ENCODE measurements around the gene MATN1. TPM values are rescaled to one million over a fixed set of nuclear protein-coding genes. Genes with fewer than 3 reads are reported as not detected.

Gene MATN1
- total RNA-seq, 1 experiment from 2014 or later = 0.12 TPM

GRCh38 chr1:30753118-30753517, 29.7 kb upstream of the MATN1 start:
- H3K36me3 ChIP-seq (ENCODE audit: control insufficient read depth in 1 of 2, insufficient read depth in 2 of 2, low read length in 2 of 2) = no peaks in the 10 kb centered on the region
- no peak overlapping the region for H3K27ac ChIP-seq (ENCODE audit: low read depth, low read length)
- H3K79me2 ChIP-seq (ENCODE audit: insufficient read depth, low read length) = no peaks in the 10 kb centered on the region
- no peak overlapping the region for H3K4me3 ChIP-seq (replicated peaks in 1 of 2; ENCODE audit: low read depth in 1 of 2, low read length in 2 of 2)
- no peaks in the 10 kb centered on the region for H3K9me2 ChIP-seq (ENCODE audit: insufficient read depth)
- intact Hi-C loops (cut with micrococcal nuclease) = no loop called here
- ATAC-seq = no peak
- H2AFZ ChIP-seq (ENCODE audit: low read depth, low read length, poor library complexity, severe bottlenecking) = no peak overlapping the region
- TF ChIP-seq REST (IDR thresholded peaks at IDR 0.05; ENCODE audit: low read depth) (no peak), EZH2 (IDR thresholded peaks at IDR 0.05) (no peak), ATF3 (IDR thresholded peaks at IDR 0.05) (no peak), SP1 (IDR thresholded peaks at IDR 0.05; ENCODE audit: low read depth) (no peak), ZFX (IDR thresholded peaks at IDR 0.05) (no peak), CBX3 (IDR thresholded peaks at IDR 0.05; ENCODE audit: low read depth) (no peak), RAD21 (IDR thresholded peaks at IDR 0.05; ENCODE audit: low read depth) (no peak), POLR2AphosphoS5 (IDR thresholded peaks at IDR 0.05; ENCODE audit: low read depth, low read length) (no peak), JUND (IDR thresholded peaks at IDR 0.05) (no peak), ZNF274 (IDR thresholded peaks at IDR 0.05; ENCODE audit: low read depth, low read length) (no peak), TCF7L2 (IDR thresholded peaks at IDR 0.05; ENCODE audit: borderline replicate concordance, extremely low read depth, insufficient read depth, insufficient read length) (no peak), FOSL1 (IDR thresholded peaks at IDR 0.05; ENCODE audit: low read depth) (no peak), MAX (IDR thresholded peaks at IDR 0.05) (no peak), YY1 (IDR thresholded peaks at IDR 0.05; ENCODE audit: extremely low read depth, insufficient replicate concordance, low read depth, low read length) (no peak), POLR2A (IDR thresholded peaks at IDR 0.05; ENCODE audit: borderline replicate concordance, extremely low read depth, insufficient read depth, insufficient read length) (no peak), EZH2phosphoT487 (IDR thresholded peaks at IDR 0.05; ENCODE audit: borderline replicate concordance) (no peak), CEBPB (IDR thresholded peaks at IDR 0.05; ENCODE audit: low read depth) (no peak), EGR1 (IDR thresholded peaks at IDR 0.05; ENCODE audit: low read depth) (no peak)
- TF ChIP-seq, protein P1, sequence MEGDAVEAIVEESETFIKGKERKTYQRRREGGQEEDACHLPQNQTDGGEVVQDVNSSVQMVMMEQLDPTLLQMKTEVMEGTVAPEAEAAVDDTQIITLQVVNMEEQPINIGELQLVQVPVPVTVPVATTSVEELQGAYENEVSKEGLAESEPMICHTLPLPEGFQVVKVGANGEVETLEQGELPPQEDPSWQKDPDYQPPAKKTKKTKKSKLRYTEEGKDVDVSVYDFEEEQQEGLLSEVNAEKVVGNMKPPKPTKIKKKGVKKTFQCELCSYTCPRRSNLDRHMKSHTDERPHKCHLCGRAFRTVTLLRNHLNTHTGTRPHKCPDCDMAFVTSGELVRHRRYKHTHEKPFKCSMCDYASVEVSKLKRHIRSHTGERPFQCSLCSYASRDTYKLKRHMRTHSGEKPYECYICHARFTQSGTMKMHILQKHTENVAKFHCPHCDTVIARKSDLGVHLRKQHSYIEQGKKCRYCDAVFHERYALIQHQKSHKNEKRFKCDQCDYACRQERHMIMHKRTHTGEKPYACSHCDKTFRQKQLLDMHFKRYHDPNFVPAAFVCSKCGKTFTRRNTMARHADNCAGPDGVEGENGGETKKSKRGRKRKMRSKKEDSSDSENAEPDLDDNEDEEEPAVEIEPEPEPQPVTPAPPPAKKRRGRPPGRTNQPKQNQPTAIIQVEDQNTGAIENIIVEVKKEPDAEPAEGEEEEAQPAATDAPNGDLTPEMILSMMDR (IDR thresholded peaks at IDR 0.05 in 2 of 3, conservative IDR thresholded peaks at IDR 0.05 in 1 of 3; ENCODE audit: borderline replicate concordance in 1 of 3, insufficient read depth in 1 of 3, low read depth in 2 of 3, low read length in 2 of 3) = no peak
- H3K4me1 ChIP-seq (ENCODE audit: control insufficient read depth in 1 of 2, insufficient read depth in 2 of 2, low read length in 2 of 2) = peaks cover 0 to 17% of the 10 kb centered on the region in 2 experiments; a peak in 3 of 4 replicates
- no peaks in the 10 kb centered on the region for H4K20me1 ChIP-seq (ENCODE audit: insufficient read depth)
- no peak for DNase-seq (ENCODE audit: low read depth, low spot score)
- ChIA-PET CTCF (no interaction called here), POLR2A (no interaction called here), RAD21 (ENCODE audit: low non-redundant PET in 1 of 2, low total read pairs in 2 of 2, uncharacterized antibody in 2 of 2, unreplicated experiment in 2 of 2) (no interaction called here)
- no peaks in the 10 kb centered on the region for H3K9me3 ChIP-seq (ENCODE audit: control insufficient read depth in 1 of 2, insufficient read depth in 1 of 2, low read depth in 1 of 2, low read length in 2 of 2)
- no peak overlapping the region for H3K9ac ChIP-seq (ENCODE audit: low read length)
- H3K27me3 ChIP-seq (ENCODE audit: insufficient read depth, low read length) = no peaks in the 10 kb centered on the region
- H3K4me2 ChIP-seq (ENCODE audit: low read length) = no peak overlapping the region
- no TSS peak for BruUV-seq (replicated peaks)
